Activated T-helper 1 cell treated with anti-CD3 and anti-CD28 coated beads, Interleukin-2, amount 50 U/mL, for 16 hours (primary cell): ENCODE results near the gene C1orf116.

Experiments
- DNase-seq, 2 donors: peaks; one replicate each; pipeline ENCODE4 v3.0.0-alpha.2; 2020; ENCODE audit warnings: low read depth in 1 of 2, low spot score in 1 of 2

Gene C1orf116

GRCh38 chr1:207032528-207033017 is at the start of gene C1orf116:
C1orf116 (minus strand) TSS chr1:207032756; CDS start chr1:207027598, 5,158 bp downstream.
- DNase-seq: no peak

GRCh38 chr1:207081806-207082205 is 49.2 kb upstream of the C1orf116 start:
- DNase-seq: no peak

DNA sequence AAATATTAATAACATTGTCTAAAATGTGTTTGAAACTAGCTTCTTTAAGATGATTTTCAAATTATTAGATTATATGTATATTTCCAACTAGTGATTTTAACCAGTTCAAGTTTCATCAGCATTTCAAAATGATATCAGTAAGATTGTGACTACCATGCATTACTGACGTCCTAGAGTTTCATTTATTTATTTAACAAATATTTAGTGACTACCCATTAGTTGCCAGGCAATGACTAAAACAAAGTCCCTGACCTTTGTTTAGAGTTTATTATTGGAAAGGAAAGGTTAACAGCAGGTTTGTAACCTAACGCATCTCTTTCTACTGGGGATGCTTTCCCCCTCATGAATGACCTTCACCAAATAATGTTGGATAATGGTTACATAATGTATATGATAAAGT is 48.5 kb upstream of the C1orf116 start:
- no peak for DNase-seq

DNA sequence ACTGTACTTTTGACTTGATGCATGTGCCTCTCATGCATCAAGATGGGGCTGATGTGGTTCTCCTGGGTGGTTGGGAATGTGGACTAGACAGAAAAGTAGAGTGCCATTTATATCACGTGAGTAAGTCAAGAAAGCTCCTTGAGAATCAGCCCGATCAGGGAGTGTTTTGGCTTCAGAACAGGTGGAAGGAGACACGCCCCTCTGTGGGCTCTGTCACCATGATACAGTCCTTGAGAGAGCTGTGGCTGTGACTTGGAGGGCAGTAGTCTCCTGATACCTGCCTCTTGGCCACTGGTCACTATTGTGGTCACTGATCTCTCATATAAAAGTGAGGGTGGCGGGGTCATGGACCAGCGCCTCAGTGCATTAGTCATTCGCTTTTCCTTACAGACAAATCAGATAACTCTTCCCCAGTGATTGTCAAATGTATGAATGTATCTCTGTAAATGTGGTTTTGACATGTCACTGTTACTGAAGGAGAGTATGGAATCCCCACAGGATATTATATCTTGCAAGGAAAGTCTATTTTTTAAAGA is 47.2 kb upstream of the C1orf116 start:
- DNase-seq: no peak

GRCh38 chr1:207078578-207079132 is 46.1 kb upstream of the C1orf116 start:
- no peak for DNase-seq

DNA sequence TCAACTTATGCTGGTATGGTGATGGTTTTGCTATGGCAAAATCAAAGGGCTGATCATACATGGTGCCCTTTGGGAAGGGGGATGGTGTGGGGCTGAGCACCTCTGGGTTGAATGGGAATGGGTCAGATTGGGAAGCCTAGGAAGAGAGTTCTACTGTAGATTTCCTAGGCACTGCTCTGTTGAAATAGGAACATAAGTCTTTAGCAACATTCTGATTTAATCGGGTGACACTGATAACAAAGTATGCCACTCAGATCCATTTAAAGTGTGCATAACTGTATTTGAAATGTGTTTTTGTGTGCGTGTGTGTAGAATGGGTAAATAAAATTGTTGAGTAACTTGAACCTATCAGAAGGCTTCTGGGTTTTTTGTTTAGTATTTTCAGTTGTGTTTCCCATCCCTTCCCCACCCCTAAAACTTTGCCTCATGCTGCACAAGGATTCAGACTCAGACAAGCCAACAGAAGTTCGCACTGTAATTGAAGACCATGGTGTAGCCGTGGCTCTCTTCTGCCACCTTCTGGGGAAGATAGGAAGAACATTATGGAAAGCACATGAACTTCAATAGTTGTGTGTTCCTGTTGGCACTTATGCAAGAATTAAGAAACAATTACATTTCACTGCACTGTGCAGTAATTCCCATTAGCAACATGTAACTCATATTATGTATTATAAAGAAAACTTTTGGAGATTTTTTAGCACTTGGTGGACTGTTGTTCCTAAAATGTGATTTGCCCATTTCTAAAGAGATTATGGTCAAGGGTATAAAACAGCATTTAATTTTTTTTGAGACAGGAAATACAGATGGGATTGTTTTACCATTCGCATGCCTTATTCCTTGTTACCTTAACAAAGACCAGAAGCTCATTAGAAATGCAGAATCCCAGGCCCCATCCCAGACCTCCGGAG is 45.2 kb upstream of the C1orf116 start:
- no peak for DNase-seq

GRCh38 chr1:207077012-207077411 is 44.5 kb upstream of the C1orf116 start:
- no peak for DNase-seq

DNA sequence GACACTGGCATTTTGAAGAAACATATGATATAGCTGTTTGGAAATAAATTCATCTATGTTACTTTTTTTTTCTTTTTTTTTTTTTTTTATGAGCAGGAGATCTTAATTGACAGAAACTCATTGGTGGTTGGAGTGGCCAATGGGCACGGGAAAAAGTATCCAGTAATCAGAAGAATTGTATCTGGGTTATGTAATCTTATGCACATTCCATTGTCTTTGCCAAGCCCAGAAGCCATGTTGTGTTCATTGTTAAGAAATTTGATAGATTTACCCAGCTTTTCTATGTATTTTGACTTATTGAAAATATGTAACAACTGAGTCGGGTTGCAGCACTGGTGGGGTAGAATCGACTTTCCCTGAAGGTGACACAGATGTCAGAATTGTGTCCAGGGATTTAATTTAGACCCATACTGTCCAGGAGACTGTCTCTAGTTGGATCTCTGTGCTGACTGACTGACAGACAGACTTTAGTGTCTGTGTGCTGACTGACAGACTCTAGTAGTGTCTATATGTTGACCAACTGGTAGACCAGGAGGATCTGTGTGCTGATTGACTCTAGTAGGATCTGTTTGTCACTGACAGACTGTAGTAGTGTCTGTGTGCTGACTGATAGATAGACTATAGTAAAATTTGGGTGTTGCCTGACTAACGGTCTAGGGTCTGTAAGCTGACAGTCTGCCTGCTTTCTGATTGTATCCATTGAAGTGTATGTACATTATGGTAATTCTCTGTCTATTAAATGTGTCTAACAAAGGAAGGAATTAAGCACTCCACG is 43.8 kb upstream of the C1orf116 start:
- DNase-seq: no peak

GRCh38 chr1:207073906-207074820 is 41.6 kb upstream of the C1orf116 start:
- DNase-seq: no peak

GRCh38 chr1:207072233-207072632 is 39.7 kb upstream of the C1orf116 start:
- no peak for DNase-seq

- DNase-seq: no peak
These were observed 38.9 kb upstream of the C1orf116 start for GRCh38 chr1:207071426-207071825.

- no peak for DNase-seq
These were observed 38.3 kb upstream of the C1orf116 start for GRCh38 chr1:207070811-207071210.

GRCh38 chr1:207069858-207070506 is 37.4 kb upstream of the C1orf116 start:
- DNase-seq: no peak

GRCh38 chr1:207069061-207069460 is 36.5 kb upstream of the C1orf116 start:
- no peak for DNase-seq

DNA sequence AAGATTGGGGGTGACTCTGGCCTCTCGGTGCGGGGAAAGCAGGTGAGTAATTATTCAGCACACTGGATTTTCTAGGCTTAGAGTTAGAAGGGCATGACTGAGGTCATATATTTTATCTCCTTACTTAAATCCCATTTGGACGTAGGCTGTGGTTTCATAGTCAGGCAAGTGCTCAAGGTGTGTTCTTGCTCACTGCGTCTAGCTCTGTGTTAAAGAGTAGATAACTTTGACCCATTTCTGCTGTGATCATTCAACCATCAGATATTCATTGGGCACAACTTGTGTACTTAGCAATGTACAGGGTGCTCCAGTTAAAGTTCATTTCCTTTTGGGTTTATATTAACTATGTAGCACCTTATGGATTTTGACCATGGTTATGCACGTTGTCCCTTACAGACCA is 35.1 kb upstream of the C1orf116 start:
- no peak for DNase-seq

DNA sequence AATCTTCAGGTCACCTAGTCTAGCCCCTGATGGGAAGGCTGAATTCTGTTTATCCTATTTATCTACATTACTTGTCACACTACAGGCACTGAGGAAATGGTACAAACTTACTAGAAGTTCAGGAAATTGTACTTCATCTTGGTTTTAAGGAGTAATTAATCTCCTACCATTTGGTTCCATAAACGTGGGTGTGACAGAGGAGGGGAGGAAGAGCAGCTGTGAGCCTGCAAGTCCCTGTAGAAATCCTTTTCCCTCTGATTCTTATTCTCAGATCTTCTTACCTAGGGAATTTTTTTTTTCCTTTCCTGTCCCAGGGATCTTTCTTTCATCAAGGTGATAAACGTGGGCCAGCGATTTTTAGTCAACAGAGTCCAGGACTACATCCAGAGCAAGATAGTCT is 34.6 kb upstream of the C1orf116 start:
- DNase-seq: no peak

GRCh38 chr1:207064561-207064960 is 32.0 kb upstream of the C1orf116 start:
- no peak for DNase-seq

GRCh38 chr1:207063014-207063413 is 30.5 kb upstream of the C1orf116 start:
- DNase-seq: no peak

GRCh38 chr1:207062058-207062457 is 29.5 kb upstream of the C1orf116 start:
- DNase-seq: no peak

- no peak for DNase-seq
These were observed 28.0 kb upstream of the C1orf116 start for GRCh38 chr1:207060596-207060995.
